Large intestine (tissue), 3 donors: ENCODE results near the gene BICD1. TPM values are rescaled to one million over a fixed set of nuclear protein-coding genes. Genes with fewer than 3 reads are reported as not detected.
"Not testable (repeated sequence)": the region's sequence is repeated elsewhere in the genome, so short reads cannot be mapped to it uniquely, and the experiment has no call there.

Experiments
- DNase-seq, 2 donors: peaks; one replicate each; pipeline versions ENCODE4 v3.0.0 to v3.0.0-alpha.2; 2013
- H3K27ac ChIP-seq: one replicate; pipeline ENCODE4 v1.5.1; 2013; ENCODE audit warnings: low read length
- H3K27me3 ChIP-seq: 2 replicates; pipeline ENCODE4 v1.6.1; 2013; ENCODE audit warnings: low read length; ENCODE audit not compliant: control insufficient read depth, insufficient read depth
- H3K36me3 ChIP-seq: 2 replicates; pipeline ENCODE4 v1.6.1; 2013; ENCODE audit warnings: low read length; ENCODE audit not compliant: control insufficient read depth, insufficient read depth
- H3K4me1 ChIP-seq: one replicate; pipeline ENCODE4 v1.6.1; 2013; ENCODE audit warnings: low read length; ENCODE audit not compliant: control insufficient read depth, insufficient read depth
- H3K4me3 ChIP-seq: one replicate; pipeline ENCODE4 v1.5.1; 2013; ENCODE audit warnings: low read length
- H3K9me3 ChIP-seq: one replicate; pipeline ENCODE4 v1.6.1; 2013; ENCODE audit warnings: mild to moderate bottlenecking, low read depth, low read length, moderate library complexity; ENCODE audit not compliant: control insufficient read depth
- WGBS: methylation state at CpG from one replicate; pipeline ENCODE4 v1.1.5; 2013; ENCODE audit warnings: low lambda C conversion rate; ENCODE audit not compliant: insufficient coverage; 5-methylcytosine and 5-hydroxymethylcytosine counted together
- polyA plus RNA-seq: library from polyadenylated mRNA; unstranded; fragments of 120-200 nt; gene quantifications from one replicate; pipeline ENCODE4 v1.2.1, GENCODE V29; 2013

Gene BICD1
- polyA plus RNA-seq, 1 donor: 15.4 TPM

DNA sequence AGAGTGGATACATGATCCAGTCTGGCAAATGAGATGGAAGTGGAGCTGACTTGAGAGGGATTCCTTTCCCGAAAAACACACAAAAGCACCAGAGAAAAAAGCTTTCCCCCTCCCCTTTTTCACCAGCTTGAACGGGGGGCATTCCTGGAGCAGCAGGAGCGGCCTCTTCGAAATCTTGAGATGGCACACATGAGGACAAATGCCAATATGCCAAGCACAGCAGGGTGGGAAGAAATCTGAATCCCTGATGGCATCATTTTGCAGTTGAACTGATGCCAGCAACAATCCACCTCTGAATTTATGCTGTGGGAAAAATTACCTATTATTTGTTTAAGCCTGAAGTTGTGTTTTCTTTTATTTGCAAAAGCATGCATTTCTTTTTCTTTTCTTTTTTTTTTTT lies 29.7 kb upstream of the BICD1 start:
- H3K4me1 ChIP-seq: no peaks in the 10 kb centered on the region
- DNase-seq: no peak
- WGBS: 86% methylated on average over 1 of the region's 4 CpGs

DNA sequence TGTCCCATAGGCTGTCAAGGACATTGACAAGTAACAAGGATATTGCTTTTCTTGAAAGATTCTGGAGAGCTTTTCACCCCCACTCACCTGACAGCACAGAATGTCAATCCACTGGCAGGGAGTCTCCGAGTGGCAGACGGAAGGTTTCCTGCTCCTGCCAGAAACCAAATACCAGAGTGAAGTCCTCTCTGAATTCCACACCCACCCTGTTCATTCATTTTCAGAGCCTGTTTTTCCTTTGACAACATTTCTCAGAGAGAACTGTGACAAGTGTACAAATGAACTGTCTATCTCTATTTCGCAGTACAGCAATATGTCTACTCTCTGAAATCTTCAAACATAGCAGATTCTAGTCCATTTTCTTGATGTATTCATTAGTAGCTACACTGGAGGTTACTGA lies 26.2 kb upstream of the BICD1 start:
- H3K4me3 ChIP-seq: no peak overlapping the region
- H3K36me3 ChIP-seq: no peaks in the 10 kb centered on the region
- H3K4me1 ChIP-seq: no peaks in the 10 kb centered on the region
- DNase-seq: no peak
- no peak overlapping the region for H3K27ac ChIP-seq
- WGBS: no CpG with 5 or more reads among the region's 3 CpGs
- H3K27me3 ChIP-seq: no peaks in the 10 kb centered on the region
- no peaks in the 10 kb centered on the region for H3K9me3 ChIP-seq

More for the DNA sequence above, 29.7 kb upstream of the BICD1 start:
- Histone ChIP-seq H3K4me3 (no peak overlapping the region), H3K27me3 (no peaks in the 10 kb centered on the region), H3K36me3 (no peaks in the 10 kb centered on the region), H3K9me3 (no peaks in the 10 kb centered on the region), H3K27ac (no peak overlapping the region)

DNA sequence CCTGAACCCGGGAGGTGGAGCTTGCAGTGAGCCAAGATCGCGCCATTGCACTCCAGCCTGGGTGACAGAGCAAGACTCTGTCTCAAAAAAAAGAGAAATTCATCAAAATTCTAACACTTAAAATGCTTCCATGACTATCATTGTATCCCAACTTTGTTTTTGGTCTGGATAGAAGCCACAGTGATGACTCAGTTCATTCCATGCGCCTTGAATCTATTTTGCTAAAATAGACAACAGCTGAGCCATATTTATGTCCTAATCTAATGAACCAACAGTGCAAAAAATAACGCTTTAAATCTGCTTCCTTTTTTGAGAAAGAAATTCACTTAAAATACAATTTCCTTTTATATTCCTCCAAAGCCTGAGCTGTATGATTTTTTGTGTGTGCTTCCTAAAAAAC lies 23.2 kb upstream of the BICD1 start:
- 75% methylated on average over 1 of the region's 5 CpGs for WGBS
- H3K27ac ChIP-seq: no peak overlapping the region
- H3K4me1 ChIP-seq: no peaks in the 10 kb centered on the region
- H3K9me3 ChIP-seq: no peaks in the 10 kb centered on the region
- no peaks in the 10 kb centered on the region for H3K36me3 ChIP-seq
- H3K27me3 ChIP-seq: no peaks in the 10 kb centered on the region
- no peak for DNase-seq
- H3K4me3 ChIP-seq: no peak overlapping the region

DNA sequence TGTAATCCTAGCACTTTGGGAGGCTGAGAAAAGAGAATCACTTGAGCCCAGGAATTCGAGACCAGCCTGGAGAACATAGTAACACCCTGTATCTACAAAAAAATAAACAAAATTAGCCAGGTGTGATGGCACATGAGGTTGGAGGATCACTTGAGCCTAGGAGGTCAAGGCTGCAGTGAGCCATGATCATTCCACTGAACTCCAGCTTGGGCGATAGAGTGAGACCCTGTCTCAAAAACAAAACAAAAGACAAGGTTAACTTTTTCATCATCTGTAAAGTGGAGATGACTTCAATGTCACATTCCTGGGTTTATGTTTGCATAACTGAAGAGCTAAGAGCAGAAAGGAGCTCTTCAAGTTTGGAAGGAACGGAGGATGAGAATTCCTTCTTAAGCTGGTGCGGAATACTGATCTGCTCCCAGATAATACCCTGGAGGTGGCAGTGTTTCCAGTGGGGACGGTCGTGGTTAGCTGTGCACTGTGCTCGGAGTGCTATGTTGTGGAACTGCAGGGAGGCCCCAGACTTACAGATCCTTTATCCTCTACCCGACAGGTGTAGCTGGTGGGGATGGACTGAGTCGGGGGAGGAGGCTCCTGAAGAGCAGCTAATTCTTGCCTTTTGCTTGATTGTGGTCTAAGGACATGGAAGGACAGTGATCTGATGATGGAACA lies 22.5 kb upstream of the BICD1 start:
- H3K9me3 ChIP-seq: no peaks in the 10 kb centered on the region
- no peaks in the 10 kb centered on the region for H3K4me1 ChIP-seq
- no peak overlapping the region for H3K27ac ChIP-seq
- H3K27me3 ChIP-seq: no peaks in the 10 kb centered on the region
- no peaks in the 10 kb centered on the region for H3K36me3 ChIP-seq
- DNase-seq: no peak
- H3K4me3 ChIP-seq: no peak overlapping the region
- WGBS: no CpG with 5 or more reads among the region's 9 CpGs

DNA sequence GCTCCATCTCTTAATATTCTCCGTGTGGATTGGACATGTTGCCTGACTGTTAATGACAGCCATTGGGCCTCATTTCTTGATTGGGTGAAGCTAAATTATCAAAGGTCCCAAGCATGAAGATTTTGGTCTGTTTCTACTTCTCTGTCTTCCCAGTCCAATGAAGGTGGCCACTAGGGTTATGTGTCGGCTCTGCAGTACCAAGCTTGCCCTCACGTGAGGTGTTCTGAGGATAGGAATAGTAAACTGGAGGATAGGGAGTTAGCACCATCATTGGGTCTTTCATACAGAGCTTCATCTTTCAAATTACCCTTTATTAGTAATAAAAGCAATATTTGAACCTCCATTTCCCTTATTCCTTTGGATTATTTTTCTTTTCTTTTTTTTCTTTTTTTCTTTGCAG lies 21.9 kb upstream of the BICD1 start:
- Histone ChIP-seq H3K27ac (no peak overlapping the region), H3K27me3 (no peaks in the 10 kb centered on the region), H3K4me3 (no peak overlapping the region), H3K4me1 (no peaks in the 10 kb centered on the region), H3K36me3 (no peaks in the 10 kb centered on the region), H3K9me3 (no peaks in the 10 kb centered on the region)
- DNase-seq: no peak
- 100% methylated on average over 1 of the region's 3 CpGs for WGBS

DNA sequence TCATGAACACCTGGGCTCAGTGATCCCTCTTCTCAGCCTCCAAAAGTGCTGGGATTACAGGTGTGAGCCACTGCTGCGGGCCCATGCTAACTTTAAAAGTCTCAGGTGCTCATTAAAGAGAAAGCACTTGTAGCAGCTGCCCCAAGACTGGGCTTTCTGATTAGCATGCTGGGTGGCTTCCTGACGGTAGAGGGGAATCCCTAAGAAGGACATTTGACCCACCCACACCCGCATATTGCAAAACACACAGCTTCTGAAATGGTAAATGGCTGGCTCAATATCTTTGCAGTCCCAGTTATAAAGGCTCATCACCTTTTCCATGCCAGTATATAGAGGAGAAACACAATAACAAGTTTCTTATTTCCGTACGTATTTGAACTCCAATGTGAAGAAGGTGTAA lies 19.3 kb upstream of the BICD1 start:
- WGBS: 100% methylated on average over 2 of the region's 5 CpGs
- no peak for DNase-seq
- no peaks in the 10 kb centered on the region for H3K27me3 ChIP-seq
- no peaks in the 10 kb centered on the region for H3K36me3 ChIP-seq
- no peak overlapping the region for H3K4me3 ChIP-seq
- H3K4me1 ChIP-seq: no peaks in the 10 kb centered on the region
- H3K9me3 ChIP-seq: no peaks in the 10 kb centered on the region
- no peak overlapping the region for H3K27ac ChIP-seq

DNA sequence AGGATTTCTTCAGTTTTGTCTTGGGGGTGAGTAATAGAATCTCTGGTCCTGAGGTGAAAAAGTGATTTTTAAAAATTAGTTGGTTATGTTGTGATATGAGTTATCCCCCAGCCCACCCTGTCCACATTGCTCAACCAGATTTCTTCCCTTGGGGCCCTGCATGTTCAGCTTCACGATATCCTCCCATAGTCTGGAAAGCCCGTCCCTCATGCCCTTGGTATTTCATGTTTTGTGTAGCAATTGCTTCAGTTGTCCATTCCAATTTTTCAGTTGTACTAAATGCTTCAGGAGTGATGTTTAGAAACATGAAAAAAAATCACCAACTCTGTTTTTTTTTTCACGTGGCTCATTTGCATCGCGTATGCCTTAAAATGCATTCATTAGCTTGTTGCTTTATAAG lies 17.5 kb upstream of the BICD1 start:
- Histone ChIP-seq H3K4me1 (no peaks in the 10 kb centered on the region), H3K36me3 (no peaks in the 10 kb centered on the region), H3K27ac (no peak overlapping the region), H3K9me3 (no peaks in the 10 kb centered on the region), H3K4me3 (no peak overlapping the region), H3K27me3 (no peaks in the 10 kb centered on the region)
- no peak for DNase-seq
- WGBS: 60% methylated on average over 1 of the region's 5 CpGs

DNA sequence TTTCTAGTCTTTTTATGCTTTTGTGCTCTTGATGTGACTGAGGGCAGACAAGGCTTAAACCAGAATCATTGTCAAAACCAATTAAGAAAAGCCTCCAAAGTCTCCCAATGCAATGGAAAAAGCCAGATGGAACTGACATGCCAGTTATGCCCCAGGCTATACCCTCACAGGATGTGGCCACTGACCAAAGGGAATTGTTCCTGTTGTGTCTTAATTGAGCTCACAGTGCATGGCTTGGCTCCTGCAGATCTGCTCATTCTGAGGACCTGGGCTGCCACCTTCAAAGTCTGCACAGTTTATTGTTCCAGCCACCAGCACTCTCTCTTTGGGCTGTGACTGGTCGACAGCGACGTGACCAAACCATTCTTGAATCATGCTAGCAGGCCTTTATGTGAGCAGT lies 17.1 kb upstream of the BICD1 start:
- H3K27ac ChIP-seq: no peak overlapping the region
- no CpG with 5 or more reads among the region's 3 CpGs for WGBS
- H3K27me3 ChIP-seq: no peaks in the 10 kb centered on the region
- DNase-seq: no peak
- no peaks in the 10 kb centered on the region for H3K4me1 ChIP-seq
- no peaks in the 10 kb centered on the region for H3K9me3 ChIP-seq
- H3K36me3 ChIP-seq: no peaks in the 10 kb centered on the region
- no peak overlapping the region for H3K4me3 ChIP-seq

DNA sequence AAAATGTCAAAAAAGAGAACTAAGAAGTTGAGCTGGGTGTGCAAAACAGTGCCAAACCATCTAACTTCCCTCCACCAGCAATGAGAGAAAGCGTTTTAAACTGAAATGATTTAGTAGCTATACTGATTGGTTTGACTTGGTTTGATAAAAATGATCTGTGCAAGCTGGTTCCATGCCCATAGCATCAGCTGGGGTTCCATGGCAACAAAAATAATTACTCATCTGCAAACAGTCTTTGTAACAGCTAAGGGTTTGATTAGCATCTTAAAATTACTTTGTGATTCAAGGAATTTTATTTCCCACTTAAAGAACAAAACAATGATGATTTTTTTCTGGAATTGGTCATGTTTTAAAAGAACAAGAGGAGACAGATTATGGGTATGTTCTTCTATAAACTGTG lies 15.0 kb upstream of the BICD1 start:
- H3K9me3 ChIP-seq: no peaks in the 10 kb centered on the region
- no peaks in the 10 kb centered on the region for H3K27me3 ChIP-seq
- no peak overlapping the region for H3K4me3 ChIP-seq
- no peaks in the 10 kb centered on the region for H3K36me3 ChIP-seq
- H3K27ac ChIP-seq: no peak overlapping the region
- H3K4me1 ChIP-seq: no peaks in the 10 kb centered on the region
- no CpG with 5 or more reads among the region's 1 CpG for WGBS
- DNase-seq: no peak

DNA sequence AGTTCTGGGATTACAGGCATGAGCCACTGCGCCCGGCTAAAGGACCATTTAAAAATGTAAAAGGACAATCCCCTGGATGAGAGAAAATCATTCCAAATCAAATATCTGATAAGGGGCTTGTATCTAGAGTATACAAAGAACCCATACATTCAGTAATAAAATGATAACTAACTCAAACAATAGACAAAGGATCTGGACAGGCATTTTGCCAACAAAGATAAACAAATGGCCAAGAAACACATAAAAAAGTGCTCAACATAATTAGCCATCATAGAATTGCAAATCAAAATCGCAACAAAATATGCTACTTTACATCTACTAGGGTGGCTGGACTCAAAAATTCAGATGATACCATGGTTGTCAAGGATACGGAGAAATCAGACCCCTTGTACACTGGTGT lies 8.5 kb upstream of the BICD1 start:
- H3K4me3 ChIP-seq: no peak overlapping the region
- H3K27ac ChIP-seq: no peak overlapping the region
- H3K36me3 ChIP-seq: no peaks in the 10 kb centered on the region
- WGBS: no CpG with 5 or more reads among the region's 4 CpGs
- H3K9me3 ChIP-seq: no peaks in the 10 kb centered on the region
- DNase-seq: no peak
- H3K4me1 ChIP-seq: no peaks in the 10 kb centered on the region
- H3K27me3 ChIP-seq: no peaks in the 10 kb centered on the region

DNA sequence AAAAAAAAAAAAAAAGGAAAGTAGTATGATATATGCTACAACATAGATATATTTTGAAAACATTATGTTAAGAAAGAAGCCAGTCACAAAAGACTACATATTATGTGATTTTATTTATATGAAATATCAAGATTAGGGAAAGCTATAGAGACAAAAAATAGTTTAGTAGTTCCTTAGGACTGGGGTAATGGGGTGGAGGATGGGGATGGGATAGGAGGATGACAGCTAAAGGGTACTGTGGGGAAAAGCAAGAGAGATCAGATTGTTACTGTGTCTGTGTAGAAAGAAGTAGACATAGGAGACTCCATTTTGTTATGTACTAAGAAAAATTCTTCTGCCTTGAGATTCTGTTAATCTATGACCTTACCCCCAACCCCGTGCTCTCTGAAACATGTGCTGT lies 7.4 kb upstream of the BICD1 start:
- H3K27ac ChIP-seq, H3K4me1 ChIP-seq, H3K27me3 ChIP-seq, DNase-seq, H3K36me3 ChIP-seq, H3K9me3 ChIP-seq, H3K4me3 ChIP-seq: not testable (repeated sequence)
- no CpG with 5 or more reads among the region's 1 CpG for WGBS
